CD4-positive, CD25-positive, alpha-beta regulatory T cell (primary cell): Measurements from ENCODE around the gene TCP10L. TPM values are rescaled to one million over a fixed set of nuclear protein-coding genes. Genes with fewer than 3 reads are reported as not detected.

Experiments
- ATAC-seq, 2 donors: fragments of 150-1000 bp; cut with Tn5 transposase; one replicate each; pipeline ENCODE4 v1.10.0; 2021; ENCODE audit warnings: low read depth in 2 of 2, moderate number of reproducible peaks in 2 of 2, moderate library complexity in 1 of 2
- DNase-seq, 3 donors: peaks; one replicate each; pipeline versions ENCODE4 v3.0.0 to v3.0.0-alpha.2; 2012 to 2022; ENCODE audit warnings: mixed read lengths in 1 of 3
- H3K27ac ChIP-seq: one replicate; pipeline ENCODE4 v1.7.0; 2013; ENCODE audit warnings: mild to moderate bottlenecking, low read length; ENCODE audit not compliant: insufficient read depth, poor library complexity, severe bottlenecking
- H3K27me3 ChIP-seq: one replicate; pipeline ENCODE4 v1.7.0; 2013; ENCODE audit warnings: low read length; ENCODE audit not compliant: control insufficient read depth, insufficient read depth
- H3K36me3 ChIP-seq: one replicate; pipeline ENCODE4 v1.7.0; 2013; ENCODE audit warnings: mild to moderate bottlenecking, low read length, moderate library complexity; ENCODE audit not compliant: control insufficient read depth, insufficient read depth
- H3K4me1 ChIP-seq: 2 replicates; pipeline ENCODE4 v1.7.0; 2013; ENCODE audit warnings: mild to moderate bottlenecking, low read length; ENCODE audit not compliant: insufficient read depth, control insufficient read depth, poor library complexity, severe bottlenecking
- H3K4me3 ChIP-seq: one replicate; pipeline ENCODE4 v1.7.0; 2013; ENCODE audit warnings: low read depth, mild to moderate bottlenecking, low read length, moderate library complexity
- H3K9me3 ChIP-seq, 2 experiments: 1 replicate in 1 of 2; 2 replicates in 1 of 2; pipeline ENCODE4 v1.7.0; 2013; ENCODE audit warnings: low read length in 2 of 2, mild to moderate bottlenecking in 1 of 2, moderate library complexity in 1 of 2; ENCODE audit not compliant: control insufficient read depth in 2 of 2
- H3K27ac Mint-ChIP-seq, 3 donors: one replicate each; pipeline ENCODE4 v1.8.0; 2020 to 2022; ENCODE audit warnings: mild to moderate bottlenecking in 3 of 3, mixed read lengths in 3 of 3, moderate library complexity in 2 of 3
- H3K27me3 Mint-ChIP-seq: one replicate; pipeline ENCODE4 v1.8.0; 2022; ENCODE audit warnings: mild to moderate bottlenecking, mixed read lengths
- H3K36me3 Mint-ChIP-seq: one replicate; pipeline ENCODE4 v1.8.0; 2020; ENCODE audit warnings: mixed read lengths
- H3K4me1 Mint-ChIP-seq, 4 donors: one replicate each; pipeline ENCODE4 v1.8.0; 2020 to 2022; ENCODE audit warnings: mixed read lengths in 4 of 4, mild to moderate bottlenecking in 1 of 4
- H3K4me3 Mint-ChIP-seq, 4 donors: one replicate each; pipeline ENCODE4 v1.8.0; 2020 to 2022; ENCODE audit warnings: mild to moderate bottlenecking in 4 of 4, mixed read lengths in 4 of 4, moderate library complexity in 3 of 4
- H3K9me3 Mint-ChIP-seq, 7 donors: one replicate each; pipeline ENCODE4 v1.8.0; 2020 to 2022; ENCODE audit warnings: mixed read lengths in 7 of 7, mild to moderate bottlenecking in 3 of 7, moderate library complexity in 2 of 7
- polyA plus RNA-seq, 4 donors: library from polyadenylated mRNA; unstranded; fragments of 300-500 nt; fragmentation: Illumina TruSeq; gene quantifications; one replicate each; pipeline ENCODE4 v1.2.3, GENCODE V29; 2021
- total RNA-seq: library from RNA; stranded (reverse); gene quantifications from one replicate; pipeline ENCODE4 v1.2.3, GENCODE V29; 2022

Gene TCP10L
- total and polyA plus RNA-seq, 5 donors from 2014 or later: 0.27 to 1.1 (median 0.39) TPM

DNA sequence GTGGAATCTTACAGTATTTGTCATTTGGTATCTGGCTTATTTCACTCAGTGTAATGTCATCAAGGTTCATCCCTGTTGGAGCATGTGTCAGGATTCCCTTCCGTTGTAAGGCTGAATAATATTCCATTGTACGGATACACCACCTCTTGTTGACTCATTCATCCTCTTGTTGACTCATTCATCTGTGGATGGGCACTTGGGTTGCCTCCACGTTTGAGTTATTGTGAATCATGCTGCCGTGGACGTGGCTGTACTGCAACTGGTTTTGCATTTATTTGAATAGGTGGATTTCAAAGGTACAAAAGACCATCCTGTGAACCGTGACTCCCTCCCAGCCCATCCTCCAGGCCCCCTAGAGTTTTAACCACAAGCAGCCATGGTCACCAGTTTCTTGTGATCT lies 11.9 kb upstream of the TCP10L start:
- Mint-ChIP-seq H3K27ac (peak overlapping the region in 1 of 3 donors; percentile 78), H3K36me3 (peaks cover 12% of the 10 kb centered on the region), H3K27me3 (no peaks in the 10 kb centered on the region), H3K4me3 (no peak overlapping the region), H3K9me3 (no peaks in the 10 kb centered on the region), H3K4me1 (peaks cover 0 to 5% (median 3%) of the 10 kb centered on the region in 4 donors)
- DNase-seq (no peak), ATAC-seq (no peak)
- no peaks in the 10 kb centered on the region for H3K4me1 ChIP-seq
- H3K9me3 ChIP-seq: no peaks in the 10 kb centered on the region
- no peak overlapping the region for H3K27ac ChIP-seq
- H3K27me3 ChIP-seq: no peaks in the 10 kb centered on the region
- H3K4me3 ChIP-seq: no peak overlapping the region
- peaks cover 18% of the 10 kb centered on the region for H3K36me3 ChIP-seq

DNA sequence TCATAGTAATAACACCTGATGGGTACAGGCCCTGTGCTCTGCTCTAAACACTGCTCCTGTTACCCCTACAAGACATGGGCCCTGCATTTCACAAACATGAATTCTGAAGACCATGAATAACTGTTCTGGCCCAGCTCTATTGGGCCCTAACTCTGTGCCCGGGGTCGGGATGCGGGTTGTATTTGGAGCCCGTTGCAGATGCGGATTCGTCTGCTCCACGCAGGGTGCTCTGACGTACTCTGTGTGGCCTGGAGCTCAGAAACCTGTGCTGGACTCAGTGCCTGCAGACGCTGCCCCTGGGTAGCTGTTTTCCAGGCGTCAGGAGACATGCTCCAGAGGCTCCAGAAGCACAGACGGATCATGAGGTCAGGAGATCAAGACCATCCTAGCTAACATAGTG lies 10.1 kb upstream of the TCP10L start:
- Mint-ChIP-seq H3K4me3 (no peak overlapping the region), H3K4me1 (peaks cover 0 to 5% (median under 1%) of the 10 kb centered on the region in 4 donors), H3K27ac (no peak overlapping the region), H3K9me3 (no peaks in the 10 kb centered on the region), H3K27me3 (no peaks in the 10 kb centered on the region), H3K36me3 (peaks cover 7% of the 10 kb centered on the region)
- Histone ChIP-seq H3K27ac (no peak overlapping the region), H3K9me3 (no peaks in the 10 kb centered on the region), H3K4me1 (no peaks in the 10 kb centered on the region), H3K36me3 (peaks cover 14% of the 10 kb centered on the region), H3K27me3 (no peaks in the 10 kb centered on the region), H3K4me3 (no peak overlapping the region)
- DNase-seq (no peak), ATAC-seq (no peak)

DNA sequence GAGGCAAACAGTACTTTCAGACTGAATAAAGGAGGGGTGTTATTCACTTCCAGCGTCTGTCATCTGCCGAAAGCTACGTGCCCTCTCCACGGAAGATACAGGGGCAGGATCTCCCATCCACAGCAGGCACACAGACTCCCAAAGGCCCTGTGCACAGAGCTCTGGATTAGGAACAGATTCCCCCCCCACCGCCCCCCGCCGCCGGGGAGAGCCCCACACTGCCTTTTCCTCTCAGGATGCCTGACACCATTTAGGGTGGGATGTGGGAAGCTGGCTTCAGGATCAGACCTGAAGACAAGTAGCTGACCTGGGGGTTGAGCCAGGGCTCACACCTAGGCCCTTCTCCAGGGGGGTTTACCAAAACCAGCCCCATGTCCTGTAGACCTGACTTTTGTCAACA lies 8.4 kb upstream of the TCP10L start:
- H3K27me3 Mint-ChIP-seq: no peaks in the 10 kb centered on the region

DNA sequence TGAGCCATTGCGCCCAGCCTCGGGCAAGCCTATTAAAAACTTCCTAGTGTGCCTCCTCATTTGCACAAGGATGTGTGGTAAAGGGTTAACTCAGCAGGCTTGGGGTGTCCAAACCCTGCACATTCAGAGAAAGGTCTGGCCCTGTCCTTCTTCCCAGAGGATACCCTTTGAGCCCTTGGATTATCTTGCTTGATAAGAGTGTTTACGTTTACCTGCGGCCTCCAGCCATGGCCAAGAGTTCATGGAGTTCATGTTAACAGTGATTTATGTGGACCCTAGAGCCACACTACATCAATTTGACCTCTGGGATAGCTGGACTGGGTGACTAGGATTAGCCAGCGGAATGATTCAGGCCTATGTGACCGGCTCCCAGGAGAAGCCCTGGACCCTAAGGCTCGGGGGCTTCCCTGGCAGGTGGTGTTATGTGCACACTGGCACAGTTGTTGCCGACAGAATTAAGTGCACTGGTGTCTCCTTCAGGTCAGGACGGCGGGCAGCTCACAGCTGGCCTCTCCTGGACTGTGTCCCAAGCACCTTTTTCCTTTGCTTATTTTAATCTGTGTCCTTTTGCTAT lies 7.7 kb upstream of the TCP10L start:
- Histone ChIP-seq H3K4me3 (no peak overlapping the region), H3K36me3 (peaks cover 2% of the 10 kb centered on the region), H3K27me3 (no peaks in the 10 kb centered on the region), H3K9me3 (no peaks in the 10 kb centered on the region), H3K27ac (no peak overlapping the region), H3K4me1 (no peaks in the 10 kb centered on the region)
- Mint-ChIP-seq H3K27me3 (no peaks in the 10 kb centered on the region), H3K4me1 (peaks cover 0 to 5% (median under 1%) of the 10 kb centered on the region in 4 donors), H3K4me3 (no peak overlapping the region), H3K27ac (no peak overlapping the region), H3K9me3 (no peaks in the 10 kb centered on the region), H3K36me3 (peaks cover 7% of the 10 kb centered on the region)
- ATAC-seq (no peak), DNase-seq (no peak)

More for the DNA sequence above, 8.4 kb upstream of the TCP10L start:
- Mint-ChIP-seq H3K9me3 (no peaks in the 10 kb centered on the region), H3K36me3 (peaks cover 7% of the 10 kb centered on the region), H3K4me3 (no peak overlapping the region), H3K27ac (no peak overlapping the region), H3K4me1 (peaks cover 0 to 5% (median under 1%) of the 10 kb centered on the region in 4 donors)
- DNase-seq (no peak), ATAC-seq (no peak)
- no peaks in the 10 kb centered on the region for H3K27me3 ChIP-seq
- H3K36me3 ChIP-seq: peaks cover 2% of the 10 kb centered on the region
- no peak overlapping the region for H3K27ac ChIP-seq
- no peaks in the 10 kb centered on the region for H3K9me3 ChIP-seq
- H3K4me1 ChIP-seq: no peaks in the 10 kb centered on the region
- H3K4me3 ChIP-seq: no peak overlapping the region

DNA sequence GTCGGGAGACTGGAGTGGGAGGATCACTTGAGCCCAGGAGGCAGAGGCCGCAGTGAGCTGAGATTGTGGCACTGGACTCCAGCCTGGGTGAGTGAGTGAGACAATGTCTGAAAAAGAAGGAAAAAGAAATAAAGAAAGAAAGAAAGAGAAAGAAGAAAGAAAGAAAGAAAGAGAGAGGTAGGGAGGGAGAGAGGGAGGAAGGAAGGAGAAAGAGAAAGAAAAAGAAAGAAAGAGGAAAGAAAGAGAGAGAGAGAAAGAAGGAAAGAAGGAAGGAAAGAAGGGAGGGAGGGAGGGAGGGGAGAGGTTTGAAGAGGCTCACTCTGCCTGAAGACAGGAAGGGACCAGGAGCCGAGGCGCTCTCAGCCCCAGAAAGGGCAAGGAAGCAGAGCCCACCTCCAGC lies 4.8 kb upstream of the TCP10L start:
- Histone ChIP-seq H3K27me3 (no peaks in the 10 kb centered on the region), H3K9me3 (no peaks in the 10 kb centered on the region), H3K36me3 (no peaks in the 10 kb centered on the region), H3K27ac (no peak overlapping the region), H3K4me3 (no peak overlapping the region), H3K4me1 (no peaks in the 10 kb centered on the region)
- ATAC-seq (no peak), DNase-seq (no peak)
- Mint-ChIP-seq H3K9me3 (no peaks in the 10 kb centered on the region), H3K27me3 (no peaks in the 10 kb centered on the region), H3K4me3 (no peak overlapping the region), H3K36me3 (no peaks in the 10 kb centered on the region), H3K4me1 (no peaks in the 10 kb centered on the region), H3K27ac (no peak overlapping the region)

DNA sequence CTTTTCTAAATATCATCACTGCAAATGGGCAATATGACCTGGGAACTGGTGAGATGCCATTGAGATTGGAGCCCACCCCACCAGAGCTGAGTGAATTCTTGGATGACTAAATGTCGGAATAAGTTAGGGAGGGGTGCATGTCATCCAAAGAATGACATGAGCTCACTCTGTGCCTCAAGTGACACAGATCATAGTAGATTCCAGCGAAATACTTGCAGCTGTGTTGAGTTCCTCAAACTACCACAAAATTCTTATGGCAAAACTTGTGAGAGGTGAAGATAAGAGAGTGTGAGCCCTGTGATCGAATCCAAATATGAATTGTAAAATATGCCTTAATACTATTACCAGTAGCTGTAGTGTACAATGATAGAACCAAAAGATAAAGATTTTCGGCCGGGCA lies 2.3 kb upstream of the TCP10L start:
- ATAC-seq (no peak), DNase-seq (no peak)
- H3K36me3 Mint-ChIP-seq: no peaks in the 10 kb centered on the region
- H3K4me1 Mint-ChIP-seq: peaks cover 0 to 5% (median 0%) of the 10 kb centered on the region in 4 donors
- no peak overlapping the region for H3K27ac ChIP-seq
- H3K4me3 ChIP-seq: no peak overlapping the region
- H3K9me3 Mint-ChIP-seq: no peaks in the 10 kb centered on the region
- H3K27me3 Mint-ChIP-seq: no peaks in the 10 kb centered on the region
- H3K4me3 Mint-ChIP-seq: no peak overlapping the region
- no peaks in the 10 kb centered on the region for H3K27me3 ChIP-seq
- H3K9me3 ChIP-seq: no peaks in the 10 kb centered on the region
- no peaks in the 10 kb centered on the region for H3K4me1 ChIP-seq
- H3K27ac Mint-ChIP-seq: no peak overlapping the region
- H3K36me3 ChIP-seq: no peaks in the 10 kb centered on the region

DNA sequence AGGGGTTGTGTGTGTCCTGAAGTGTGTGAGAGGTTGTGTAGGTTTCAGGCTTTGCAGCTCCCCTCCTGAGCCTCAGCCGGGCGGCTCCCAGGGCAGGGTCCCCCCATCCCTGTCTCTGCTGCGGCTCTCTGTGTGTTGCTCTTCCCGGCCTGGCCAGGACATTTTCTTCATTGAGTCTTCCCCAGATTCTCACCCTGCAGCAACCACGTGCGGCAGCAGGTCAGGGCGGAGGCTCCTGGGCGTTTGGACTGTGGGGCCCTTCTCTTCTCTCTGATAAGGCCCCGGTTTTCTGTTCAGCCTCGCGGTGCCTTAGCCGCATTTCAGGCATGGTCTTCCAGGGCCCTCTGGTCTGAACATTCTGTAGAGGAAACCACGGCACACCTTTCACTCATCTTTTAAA lies 1.8 kb upstream of the TCP10L start:
- Histone ChIP-seq H3K27ac (no peak overlapping the region), H3K4me3 (no peak overlapping the region), H3K27me3 (no peaks in the 10 kb centered on the region), H3K4me1 (no peaks in the 10 kb centered on the region), H3K9me3 (no peaks in the 10 kb centered on the region), H3K36me3 (no peaks in the 10 kb centered on the region)
- Mint-ChIP-seq H3K27me3 (no peaks in the 10 kb centered on the region), H3K4me1 (peaks cover 0 to 5% (median 0%) of the 10 kb centered on the region in 4 donors), H3K4me3 (no peak overlapping the region), H3K9me3 (no peaks in the 10 kb centered on the region), H3K27ac (no peak overlapping the region), H3K36me3 (no peaks in the 10 kb centered on the region)
- ATAC-seq: no peak
- no peak for DNase-seq

DNA sequence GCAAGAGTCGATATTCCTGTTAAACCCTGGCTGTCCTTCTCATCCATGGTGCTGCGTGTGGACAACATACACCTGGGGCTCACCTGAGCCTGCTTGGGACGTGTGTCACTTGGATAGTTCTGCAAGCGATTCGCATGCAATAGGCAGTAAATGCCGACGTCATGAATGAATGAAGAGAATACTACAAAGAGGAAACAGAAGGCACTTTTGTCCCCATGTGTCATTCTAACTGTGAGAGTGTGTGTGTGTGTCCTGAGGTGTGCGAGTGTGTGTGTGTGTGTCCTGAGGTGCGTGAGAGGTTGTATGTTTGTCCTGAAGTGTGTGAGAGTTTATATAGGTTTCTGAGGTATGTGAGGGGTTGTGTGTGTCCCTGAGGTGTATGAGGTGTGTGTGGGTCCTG lies 647 bp upstream of the TCP10L start:
- H3K4me3 Mint-ChIP-seq: no peak overlapping the region
- Histone ChIP-seq H3K4me3 (no peak overlapping the region), H3K27me3 (no peaks in the 10 kb centered on the region), H3K36me3 (no peaks in the 10 kb centered on the region), H3K4me1 (no peaks in the 10 kb centered on the region), H3K27ac (no peak overlapping the region), H3K9me3 (no peaks in the 10 kb centered on the region)
- H3K27ac Mint-ChIP-seq: no peak overlapping the region
- peaks cover 0 to 5% (median 0%) of the 10 kb centered on the region in 4 donors for H3K4me1 Mint-ChIP-seq
- ATAC-seq (no peak), DNase-seq (no peak)
- no peaks in the 10 kb centered on the region for H3K9me3 Mint-ChIP-seq
- H3K27me3 Mint-ChIP-seq: peaks cover 5% of the 10 kb centered on the region
- H3K36me3 Mint-ChIP-seq: no peaks in the 10 kb centered on the region
